NCI-H1694 (cell line): ENCODE data around the gene ATP6V1B1.
A peak's percentile ranks its signal among the peaks of the same experiment; 100 is the strongest.

Experiments
- DNase-seq: peaks from one replicate; lab custom pipeline; 2025; lab: John Stamatoyannopoulos, UW

Gene ATP6V1B1

GRCh38 chr2:70901227-70902066 lies 34.3 kb upstream of the ATP6V1B1 start:
- DNase-seq = no peak

DNA sequence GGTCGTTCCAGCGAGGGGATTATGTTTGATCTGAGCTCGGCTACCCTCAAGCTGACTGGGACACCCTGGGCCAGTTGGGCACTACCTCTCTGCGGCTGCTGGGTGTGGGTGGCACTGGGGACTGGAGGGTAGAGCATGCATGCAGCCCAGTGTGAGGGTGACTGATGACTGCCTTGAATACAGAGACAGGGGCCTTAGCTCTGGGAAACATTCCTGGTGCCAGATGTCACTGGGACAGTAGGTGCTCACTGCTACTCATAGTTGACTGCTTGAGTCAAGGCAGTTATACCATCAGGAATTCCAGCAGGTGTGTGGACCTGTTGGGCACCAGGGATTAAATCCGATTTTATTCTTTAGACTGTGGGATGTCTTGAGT lies 33.6 kb upstream of the ATP6V1B1 start:
- peak; percentile 36 for DNase-seq

GRCh38 chr2:70902579-70902978 lies 33.1 kb upstream of the ATP6V1B1 start:
- no peak for DNase-seq

DNA sequence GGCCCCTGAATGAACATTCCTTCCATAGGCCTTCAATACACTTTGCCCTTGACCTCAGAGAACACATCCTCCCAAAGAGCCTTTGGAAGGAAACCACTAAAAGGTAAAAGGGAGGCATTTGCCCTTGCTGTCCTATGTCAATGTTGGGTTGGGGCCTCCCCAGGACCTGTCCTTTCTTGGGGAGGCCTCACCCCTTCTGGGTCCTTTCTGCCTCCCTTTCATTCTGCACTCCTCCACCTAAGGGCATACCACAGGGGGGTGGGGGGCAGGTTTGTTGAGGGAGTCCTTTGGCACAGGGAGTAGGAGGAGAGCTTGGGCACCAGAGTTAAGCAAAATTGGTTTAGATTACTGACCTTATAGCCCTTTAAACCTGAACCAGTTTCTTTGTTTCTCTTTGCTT lies 32.5 kb upstream of the ATP6V1B1 start:
- no peak for DNase-seq

- no peak for DNase-seq
Observed at GRCh38 chr2:70903641-70904340, 31.9 kb upstream of the ATP6V1B1 start.

DNA sequence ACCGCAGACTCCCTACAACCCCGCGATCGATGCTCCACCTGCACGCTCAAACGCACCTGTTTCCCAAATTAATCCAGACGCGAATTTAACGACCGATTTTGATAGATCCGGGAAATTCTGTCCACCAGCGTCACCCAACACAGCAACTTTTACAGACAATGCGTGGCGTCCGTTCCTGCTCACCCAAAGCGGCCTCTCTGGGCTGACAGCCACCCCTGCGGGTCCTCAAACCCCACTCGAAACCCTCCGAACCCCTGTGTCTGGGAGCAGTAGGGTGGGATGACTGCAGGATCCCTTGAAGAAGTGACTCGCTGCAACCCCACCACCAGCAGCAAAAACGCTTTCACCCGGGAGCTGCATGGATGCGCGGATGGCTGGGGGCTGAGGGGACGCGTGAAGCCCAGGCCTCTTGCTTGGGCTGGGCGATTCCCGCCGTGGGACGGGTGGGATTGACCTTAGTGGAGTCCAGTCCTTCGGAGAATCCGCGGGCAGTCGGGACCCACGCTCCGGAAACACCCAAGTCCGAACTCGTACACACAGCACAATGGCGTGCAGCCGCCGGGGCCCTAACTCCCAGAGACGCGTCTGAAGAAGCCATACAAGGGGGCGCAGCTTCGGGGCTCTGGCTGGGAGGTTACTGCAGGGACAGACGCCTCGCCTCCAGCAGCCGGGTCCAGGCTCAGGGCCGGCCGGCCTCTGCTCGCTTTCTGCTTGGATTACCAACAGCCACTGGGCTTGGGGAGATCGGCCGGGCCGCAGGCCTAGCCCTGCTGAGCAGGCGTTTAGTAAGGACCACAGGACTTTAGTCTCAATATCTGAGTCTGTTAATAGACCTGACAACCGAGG lies 31.1 kb upstream of the ATP6V1B1 start:
- no peak for DNase-seq

GRCh38 chr2:70905443-70906421 lies 30.0 kb upstream of the ATP6V1B1 start:
- no peak for DNase-seq

DNA sequence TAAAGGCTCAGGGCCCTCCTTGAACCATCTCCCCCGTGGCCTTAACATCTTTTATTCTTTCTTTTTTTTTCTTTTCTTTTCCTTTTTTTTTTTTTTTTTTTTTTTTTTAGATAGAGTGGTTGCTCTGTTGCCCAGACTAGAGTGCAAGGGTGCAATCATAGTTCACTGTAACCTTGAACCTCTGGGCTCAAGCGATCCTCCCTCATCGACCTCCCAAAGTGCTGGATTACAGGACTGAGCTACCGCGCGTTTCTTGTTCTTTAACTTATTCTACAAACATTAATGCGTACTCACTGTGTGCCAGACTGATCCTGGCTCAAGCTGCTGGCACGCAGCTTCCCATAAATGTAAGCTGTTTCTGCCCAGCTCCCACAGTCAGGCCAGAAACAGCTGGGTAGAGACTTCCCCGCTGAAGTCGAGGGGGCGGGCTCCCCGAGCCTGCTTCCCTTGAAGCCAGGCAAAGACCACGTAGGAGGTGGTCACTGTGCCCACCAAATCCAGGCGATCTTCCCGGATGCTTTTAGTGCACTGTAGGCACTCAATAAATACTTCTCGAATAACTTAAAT lies 29.2 kb upstream of the ATP6V1B1 start:
- no peak for DNase-seq

DNA sequence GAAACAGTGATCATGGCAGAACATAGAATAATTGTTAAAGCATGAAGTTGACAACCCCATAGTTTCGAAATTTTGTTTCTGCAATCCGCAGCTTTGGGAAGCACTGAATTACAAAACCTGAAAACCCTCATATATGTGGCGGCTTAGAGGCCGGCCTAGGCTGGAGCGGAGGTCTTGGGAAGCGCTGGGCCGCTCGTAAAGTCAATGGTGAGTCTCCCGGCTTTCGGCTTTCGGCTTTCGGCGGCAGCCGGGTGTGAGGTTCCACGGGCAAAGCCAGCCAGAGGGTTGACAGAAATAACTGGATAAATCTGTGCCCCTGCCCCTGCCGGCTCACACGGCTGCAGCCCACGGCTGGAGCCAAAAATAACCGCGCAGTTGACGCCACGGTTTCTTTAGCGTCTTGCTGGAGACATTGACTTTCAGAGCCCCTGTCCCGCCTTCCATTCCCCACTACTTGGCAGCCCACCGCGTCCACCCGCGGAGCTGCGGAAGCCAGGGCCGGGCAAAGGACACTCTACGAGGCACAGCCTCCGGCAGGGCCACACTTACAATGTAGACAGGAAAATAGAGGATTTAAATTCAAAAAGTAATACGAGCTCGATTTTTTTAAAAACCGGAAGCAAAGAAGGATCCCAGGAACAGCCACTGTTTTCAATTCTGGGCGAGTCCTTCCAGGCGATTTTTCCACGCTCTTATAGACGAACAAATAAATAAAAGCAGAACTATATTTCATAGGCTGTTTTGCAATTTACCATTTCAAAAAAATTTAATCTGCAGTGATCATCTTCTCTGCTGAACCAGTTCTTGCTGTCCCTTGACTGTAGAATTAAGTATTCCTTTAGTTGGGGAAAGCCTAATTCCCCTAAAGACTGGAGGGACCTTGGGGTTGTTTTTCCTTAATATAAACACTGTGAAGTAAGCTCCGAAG lies 28.3 kb upstream of the ATP6V1B1 start:
- no peak for DNase-seq

DNA sequence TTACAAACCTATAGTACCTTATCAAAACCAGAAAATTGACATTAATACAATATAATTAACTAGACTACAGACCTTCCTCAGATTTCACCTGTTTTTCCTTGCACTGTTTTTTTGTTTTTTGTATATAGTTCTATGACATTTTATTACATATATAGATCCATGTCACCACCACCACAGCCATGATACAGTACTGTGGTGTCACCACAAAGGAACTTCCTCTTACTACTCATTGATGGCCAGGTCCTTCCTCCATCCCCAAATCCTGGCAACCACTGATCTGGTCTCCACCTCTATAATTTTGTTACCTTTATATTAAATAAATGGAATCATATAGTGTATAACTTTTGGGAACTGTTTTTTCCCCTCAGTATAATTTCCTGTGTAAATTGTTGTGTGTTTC lies 19.4 kb upstream of the ATP6V1B1 start:
- no peak for DNase-seq

DNA sequence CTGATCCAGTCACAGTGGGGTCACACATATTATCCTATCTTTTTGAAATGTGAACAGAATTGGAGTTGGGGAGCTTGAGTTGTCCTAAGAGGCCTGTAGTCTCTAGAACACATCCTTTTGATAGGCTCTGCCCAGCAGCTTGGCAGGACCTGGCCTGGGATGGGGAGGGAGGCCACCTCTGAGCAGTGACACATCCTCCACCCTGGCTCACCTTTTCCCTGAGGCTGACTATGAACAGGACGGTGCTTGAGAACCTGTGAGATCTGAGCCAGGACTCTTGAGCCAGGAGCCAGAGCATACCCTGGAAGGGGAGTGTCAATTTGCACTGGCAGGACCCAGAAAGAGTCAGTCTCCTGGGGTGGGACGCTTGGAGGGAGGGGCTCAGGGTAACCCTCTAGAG lies 17.7 kb upstream of the ATP6V1B1 start:
- no peak for DNase-seq

GRCh38 chr2:70919672-70920366 lies 15.9 kb upstream of the ATP6V1B1 start:
- DNase-seq = peak; percentile 62

DNA sequence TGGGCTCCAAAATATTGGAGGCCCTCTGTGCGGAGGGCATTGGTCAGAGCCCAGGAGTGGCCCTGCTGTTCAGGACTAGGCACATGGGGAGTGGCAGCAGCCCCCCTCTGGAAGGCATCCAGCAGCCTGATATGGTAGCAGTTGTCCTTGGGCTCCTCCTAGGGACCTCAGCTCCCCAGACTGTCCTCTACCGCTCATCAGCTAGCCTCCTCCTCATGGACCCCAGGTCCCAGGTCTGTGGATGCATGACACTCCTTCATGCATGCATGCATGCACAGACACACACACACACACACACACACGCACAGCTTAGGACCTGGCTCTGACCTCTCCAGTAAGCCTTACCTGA lies 15.4 kb upstream of the ATP6V1B1 start:
- no peak for DNase-seq

DNA sequence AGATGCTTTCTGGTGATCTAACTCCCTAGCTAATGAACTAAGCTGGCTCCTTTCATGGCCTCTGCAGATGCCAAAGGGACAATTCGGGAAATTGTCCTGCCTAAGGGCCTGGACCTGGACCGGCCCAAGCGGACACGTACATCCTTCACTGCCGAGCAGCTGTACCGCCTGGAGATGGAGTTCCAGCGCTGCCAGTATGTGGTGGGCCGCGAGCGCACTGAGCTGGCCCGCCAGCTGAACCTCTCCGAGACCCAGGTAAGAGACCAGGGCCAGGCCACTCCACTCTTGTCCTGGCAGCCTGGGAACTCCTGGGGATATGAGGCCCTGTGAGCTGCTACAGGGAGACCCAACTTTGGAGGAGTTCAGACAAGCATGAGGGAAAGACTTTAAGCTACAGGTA lies 14.7 kb upstream of the ATP6V1B1 start:
- no peak for DNase-seq

GRCh38 chr2:70921839-70922234 lies 13.9 kb upstream of the ATP6V1B1 start:
- no peak for DNase-seq

- no peak for DNase-seq
Observed at GRCh38 chr2:70922235-70923234, 13.2 kb upstream of the ATP6V1B1 start.

DNA sequence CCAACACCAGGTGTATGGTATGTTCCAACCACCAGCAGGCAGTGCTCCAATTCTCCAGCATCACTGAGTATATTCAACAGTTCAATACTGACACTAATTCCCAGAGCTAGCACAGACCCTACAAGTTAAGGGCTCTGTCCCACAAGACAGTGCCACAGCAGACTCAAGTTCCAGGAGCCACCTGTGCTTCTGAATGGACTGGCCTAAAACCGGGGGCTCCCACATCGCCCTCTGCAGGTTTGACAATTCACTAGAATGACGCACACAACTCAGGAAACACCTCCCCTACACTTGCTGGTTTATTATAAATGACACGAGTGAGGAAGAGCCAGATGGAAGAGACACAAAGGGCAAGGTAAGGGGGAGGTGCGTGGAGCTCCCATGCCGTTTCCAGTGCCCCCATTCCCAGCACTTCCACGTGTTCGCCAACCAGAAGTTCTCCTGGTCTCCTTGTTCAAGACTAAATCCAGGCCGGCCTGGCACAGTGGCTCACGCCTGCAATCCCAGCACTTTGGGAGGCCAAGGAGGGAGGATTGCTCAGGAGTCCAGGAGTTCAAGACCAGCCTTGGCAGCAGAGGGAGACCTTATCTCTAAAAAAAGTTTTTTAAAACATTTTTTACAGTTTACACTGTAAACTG lies 12.2 kb upstream of the ATP6V1B1 start:
- DNase-seq = no peak

DNA sequence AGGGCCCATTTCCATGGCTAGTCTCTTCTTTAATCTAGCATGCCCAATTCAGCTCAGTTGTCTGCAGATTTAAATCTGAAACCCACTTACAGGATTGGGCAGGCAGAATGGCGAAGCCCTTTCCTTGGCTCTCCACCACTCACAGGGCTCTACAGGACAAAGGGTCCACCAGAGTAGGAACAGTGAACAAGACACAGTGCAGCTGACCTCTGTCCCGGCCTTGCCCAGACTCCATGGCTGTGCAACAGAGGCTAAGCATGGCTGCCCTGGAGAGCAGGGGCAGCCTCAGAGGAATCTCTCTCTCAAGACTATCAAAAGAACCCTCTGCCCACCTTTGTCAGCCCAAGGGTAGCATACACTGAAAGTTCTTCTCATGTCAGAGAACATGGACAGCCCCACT lies 9.7 kb upstream of the ATP6V1B1 start:
- DNase-seq = no peak
